ENCODE measurements around the gene CD226. TPM values are rescaled to one million over a fixed set of nuclear protein-coding genes. Genes with fewer than 3 reads are reported as not detected.

The CD226 gene
- polyA plus RNA-seq, 1 of the 3 experiments (the other 2 are of a cell fraction): 0.56 TPM

- TF ChIP-seq PBX3 (IDR thresholded peaks at IDR 0.05) (peak; percentile 51), SMC3 (IDR thresholded peaks at IDR 0.05; ENCODE audit: low read depth, low read length) (no peak), YY1 (IDR thresholded peaks at IDR 0.05; ENCODE audit: low read depth) (no peak), TCF12 (IDR thresholded peaks at IDR 0.05) (peak; percentile 13; the same call in 1 of the 2 replicates), EP300 (IDR thresholded peaks at IDR 0.05; ENCODE audit: borderline replicate concordance in 1 of 2, low read depth in 1 of 2, low read length in 1 of 2) (no peak)
- TF ChIP-seq, protein P1, sequence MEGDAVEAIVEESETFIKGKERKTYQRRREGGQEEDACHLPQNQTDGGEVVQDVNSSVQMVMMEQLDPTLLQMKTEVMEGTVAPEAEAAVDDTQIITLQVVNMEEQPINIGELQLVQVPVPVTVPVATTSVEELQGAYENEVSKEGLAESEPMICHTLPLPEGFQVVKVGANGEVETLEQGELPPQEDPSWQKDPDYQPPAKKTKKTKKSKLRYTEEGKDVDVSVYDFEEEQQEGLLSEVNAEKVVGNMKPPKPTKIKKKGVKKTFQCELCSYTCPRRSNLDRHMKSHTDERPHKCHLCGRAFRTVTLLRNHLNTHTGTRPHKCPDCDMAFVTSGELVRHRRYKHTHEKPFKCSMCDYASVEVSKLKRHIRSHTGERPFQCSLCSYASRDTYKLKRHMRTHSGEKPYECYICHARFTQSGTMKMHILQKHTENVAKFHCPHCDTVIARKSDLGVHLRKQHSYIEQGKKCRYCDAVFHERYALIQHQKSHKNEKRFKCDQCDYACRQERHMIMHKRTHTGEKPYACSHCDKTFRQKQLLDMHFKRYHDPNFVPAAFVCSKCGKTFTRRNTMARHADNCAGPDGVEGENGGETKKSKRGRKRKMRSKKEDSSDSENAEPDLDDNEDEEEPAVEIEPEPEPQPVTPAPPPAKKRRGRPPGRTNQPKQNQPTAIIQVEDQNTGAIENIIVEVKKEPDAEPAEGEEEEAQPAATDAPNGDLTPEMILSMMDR (IDR thresholded peaks at IDR 0.05): no peak
- TF ChIP-seq, protein P2, sequence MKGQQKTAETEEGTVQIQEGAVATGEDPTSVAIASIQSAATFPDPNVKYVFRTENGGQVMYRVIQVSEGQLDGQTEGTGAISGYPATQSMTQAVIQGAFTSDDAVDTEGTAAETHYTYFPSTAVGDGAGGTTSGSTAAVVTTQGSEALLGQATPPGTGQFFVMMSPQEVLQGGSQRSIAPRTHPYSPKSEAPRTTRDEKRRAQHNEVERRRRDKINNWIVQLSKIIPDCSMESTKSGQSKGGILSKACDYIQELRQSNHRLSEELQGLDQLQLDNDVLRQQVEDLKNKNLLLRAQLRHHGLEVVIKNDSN (IDR thresholded peaks at IDR 0.05; ENCODE audit: borderline replicate concordance, low read depth): no peak
- Histone ChIP-seq H3K4me2 (no peak overlapping the region), H3K4me1 (ENCODE audit: control insufficient read depth in 1 of 2, insufficient read depth in 2 of 2, low read depth in 1 of 2, low read length in 1 of 2) (no peaks in the 10 kb centered on the region), H3K79me2 (ENCODE audit: insufficient read depth) (no peaks in the 10 kb centered on the region), H3K27ac (ENCODE audit: low read depth in 2 of 2, low read length in 1 of 2) (no peak overlapping the region), H4K20me1 (ENCODE audit: insufficient read depth) (no peaks in the 10 kb centered on the region), H3K36me3 (replicated peaks in 1 of 2; ENCODE audit: control insufficient read depth in 1 of 2, insufficient read depth in 2 of 2, low read length in 1 of 2) (no peaks in the 10 kb centered on the region), H3K9me3 (no peaks in the 10 kb centered on the region), H2AFZ (ENCODE audit: low read depth) (no peak overlapping the region), H3K27me3 (ENCODE audit: insufficient read depth) (no peaks in the 10 kb centered on the region), H3F3A (replicated peaks; ENCODE audit: insufficient read depth) (no peaks in the 10 kb centered on the region), H3K9ac (no peak overlapping the region), H3K4me3 (ENCODE audit: low read depth in 2 of 2, low read length in 1 of 2) (no peak overlapping the region), H3K9me2 (no peaks in the 10 kb centered on the region)
- DNase-seq: no peak
- 64% methylated on average over 3 of the region's 3 CpGs for WGBS (ENCODE audit: low lambda C conversion rate)
- CTCF ChIA-PET: no interaction called here
- POLR2A ChIA-PET: no interaction called here
Measured at GRCh38 chr18:69916412-69916811, 31.3 kb downstream of the CD226 start.

DNA sequence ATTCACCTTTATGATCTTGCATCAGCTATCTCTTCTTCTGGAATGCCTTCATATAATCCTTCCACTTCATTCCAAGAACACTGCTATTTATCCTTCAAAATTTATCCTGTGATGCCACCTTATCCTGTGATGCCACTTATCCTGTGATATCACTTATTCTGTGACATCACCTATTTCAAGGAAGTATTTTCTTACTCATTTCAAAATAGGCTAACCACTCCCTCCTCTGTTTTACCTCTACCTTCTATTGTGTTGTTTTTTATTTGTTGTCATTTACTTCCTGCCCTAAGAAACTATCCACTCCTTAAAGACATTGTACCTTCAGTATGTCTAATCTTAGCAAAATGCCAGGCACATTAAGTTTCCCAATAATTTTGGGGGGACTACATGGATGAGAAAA, 38.8 kb downstream of the CD226 start:
- no peaks in the 10 kb centered on the region for H3K36me3 ChIP-seq (replicated peaks in 1 of 2; ENCODE audit: control insufficient read depth in 1 of 2, insufficient read depth in 2 of 2, low read length in 1 of 2)
- TF ChIP-seq MXI1 (IDR thresholded peaks at IDR 0.05; ENCODE audit: low read depth, low read length): no peak
- TF ChIP-seq RFX5 (IDR thresholded peaks at IDR 0.05; ENCODE audit: low read length): no peak
- no peak for TF ChIP-seq PBX3 (IDR thresholded peaks at IDR 0.05)
- TF ChIP-seq, protein P1 (IDR thresholded peaks at IDR 0.05): no peak
- TF ChIP-seq, protein P3, sequence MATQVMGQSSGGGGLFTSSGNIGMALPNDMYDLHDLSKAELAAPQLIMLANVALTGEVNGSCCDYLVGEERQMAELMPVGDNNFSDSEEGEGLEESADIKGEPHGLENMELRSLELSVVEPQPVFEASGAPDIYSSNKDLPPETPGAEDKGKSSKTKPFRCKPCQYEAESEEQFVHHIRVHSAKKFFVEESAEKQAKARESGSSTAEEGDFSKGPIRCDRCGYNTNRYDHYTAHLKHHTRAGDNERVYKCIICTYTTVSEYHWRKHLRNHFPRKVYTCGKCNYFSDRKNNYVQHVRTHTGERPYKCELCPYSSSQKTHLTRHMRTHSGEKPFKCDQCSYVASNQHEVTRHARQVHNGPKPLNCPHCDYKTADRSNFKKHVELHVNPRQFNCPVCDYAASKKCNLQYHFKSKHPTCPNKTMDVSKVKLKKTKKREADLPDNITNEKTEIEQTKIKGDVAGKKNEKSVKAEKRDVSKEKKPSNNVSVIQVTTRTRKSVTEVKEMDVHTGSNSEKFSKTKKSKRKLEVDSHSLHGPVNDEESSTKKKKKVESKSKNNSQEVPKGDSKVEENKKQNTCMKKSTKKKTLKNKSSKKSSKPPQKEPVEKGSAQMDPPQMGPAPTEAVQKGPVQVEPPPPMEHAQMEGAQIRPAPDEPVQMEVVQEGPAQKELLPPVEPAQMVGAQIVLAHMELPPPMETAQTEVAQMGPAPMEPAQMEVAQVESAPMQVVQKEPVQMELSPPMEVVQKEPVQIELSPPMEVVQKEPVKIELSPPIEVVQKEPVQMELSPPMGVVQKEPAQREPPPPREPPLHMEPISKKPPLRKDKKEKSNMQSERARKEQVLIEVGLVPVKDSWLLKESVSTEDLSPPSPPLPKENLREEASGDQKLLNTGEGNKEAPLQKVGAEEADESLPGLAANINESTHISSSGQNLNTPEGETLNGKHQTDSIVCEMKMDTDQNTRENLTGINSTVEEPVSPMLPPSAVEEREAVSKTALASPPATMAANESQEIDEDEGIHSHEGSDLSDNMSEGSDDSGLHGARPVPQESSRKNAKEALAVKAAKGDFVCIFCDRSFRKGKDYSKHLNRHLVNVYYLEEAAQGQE (IDR thresholded peaks at IDR 0.05; ENCODE audit: low read depth, low read length): no peak
- no peak for TF ChIP-seq RXRA (IDR thresholded peaks at IDR 0.05; ENCODE audit: borderline replicate concordance, low read depth)
- TF ChIP-seq MEF2A (IDR thresholded peaks at IDR 0.05; ENCODE audit: borderline replicate concordance, low read depth): no peak
- TF ChIP-seq, protein P2 (IDR thresholded peaks at IDR 0.05; ENCODE audit: borderline replicate concordance, low read depth): no peak
- H3K4me1 ChIP-seq (ENCODE audit: control insufficient read depth in 1 of 2, insufficient read depth in 2 of 2, low read depth in 1 of 2, low read length in 1 of 2): no peaks in the 10 kb centered on the region
- H3K9me3 ChIP-seq: no peaks in the 10 kb centered on the region
- H2AFZ ChIP-seq (ENCODE audit: low read depth): no peak overlapping the region
- ChIA-PET CTCF (no interaction called here), POLR2A (interaction anchor here (1.0 kb wide), 1 partner anchor 10 kb away, joined by 3 read pairs; no protein-coding TSS in a partner anchor)
- no peak overlapping the region for H3K4me3 ChIP-seq (ENCODE audit: low read depth in 2 of 2, low read length in 1 of 2)
- DNase-seq: no peak
- H3K9ac ChIP-seq: no peak overlapping the region
- no peaks in the 10 kb centered on the region for H4K20me1 ChIP-seq (ENCODE audit: insufficient read depth)
- H3K27me3 ChIP-seq (ENCODE audit: insufficient read depth): no peaks in the 10 kb centered on the region
- H3K9me2 ChIP-seq: no peaks in the 10 kb centered on the region
- H3F3A ChIP-seq (replicated peaks; ENCODE audit: insufficient read depth): no peaks in the 10 kb centered on the region
- H3K27ac ChIP-seq (ENCODE audit: low read depth in 2 of 2, low read length in 1 of 2): no peak overlapping the region
- H3K79me2 ChIP-seq (ENCODE audit: insufficient read depth): no peaks in the 10 kb centered on the region
- no peak overlapping the region for H3K4me2 ChIP-seq
